GM19397 (cell line): ENCODE results near the gene ABCB6.

Experiments used
- ATAC-seq: cut with Tn5 transposase; IDR thresholded peaks from one replicate; pipeline ENCODE4 v1.9.1; 2021; ENCODE audit warnings: mild to moderate bottlenecking, moderate library complexity; ENCODE audit not compliant: unreplicated experiment

Gene ABCB6

DNA sequence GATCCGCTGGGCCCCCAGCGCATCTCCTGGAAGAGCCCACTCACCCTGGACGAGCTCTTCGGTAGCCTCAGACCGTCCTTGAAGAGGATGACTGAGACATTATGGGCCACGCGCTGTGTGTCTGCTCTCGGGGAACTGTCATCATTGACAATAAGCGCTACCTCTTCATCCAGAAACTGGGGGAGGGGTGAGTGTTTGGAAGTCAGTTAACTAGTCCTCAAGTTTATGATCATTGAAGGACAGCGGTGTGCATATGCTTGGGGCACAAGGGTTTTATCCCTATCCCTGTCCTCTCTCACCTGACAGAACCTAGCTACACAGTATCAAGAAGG, 27.1 kb upstream of the ABCB6 start:
- no peak for ATAC-seq

GRCh38 chr2:219245148-219245898, 26.6 kb upstream of the ABCB6 start, which contains the start of the genes GLB1L and STK16:
GLB1L (minus strand) TSS chr2:219245444; CDS start chr2:219243573, 1,871 bp downstream.
STK16 (plus strand) TSS chr2:219245479; CDS start chr2:219246000, 521 bp downstream.
- peak; percentile 65 for ATAC-seq

- ATAC-seq: no peak
Measured at GRCh38 chr2:219244789-219245147, 26.0 kb upstream of the ABCB6 start.

GRCh38 chr2:219243291-219243761, 24.6 kb upstream of the ABCB6 start:
- ATAC-seq: no peak

- no peak for ATAC-seq
Measured at GRCh38 chr2:219234331-219234730, 15.6 kb upstream of the ABCB6 start.

GRCh38 chr2:219230059-219230540, 11.3 kb upstream of the ABCB6 start:
- no peak for ATAC-seq

DNA sequence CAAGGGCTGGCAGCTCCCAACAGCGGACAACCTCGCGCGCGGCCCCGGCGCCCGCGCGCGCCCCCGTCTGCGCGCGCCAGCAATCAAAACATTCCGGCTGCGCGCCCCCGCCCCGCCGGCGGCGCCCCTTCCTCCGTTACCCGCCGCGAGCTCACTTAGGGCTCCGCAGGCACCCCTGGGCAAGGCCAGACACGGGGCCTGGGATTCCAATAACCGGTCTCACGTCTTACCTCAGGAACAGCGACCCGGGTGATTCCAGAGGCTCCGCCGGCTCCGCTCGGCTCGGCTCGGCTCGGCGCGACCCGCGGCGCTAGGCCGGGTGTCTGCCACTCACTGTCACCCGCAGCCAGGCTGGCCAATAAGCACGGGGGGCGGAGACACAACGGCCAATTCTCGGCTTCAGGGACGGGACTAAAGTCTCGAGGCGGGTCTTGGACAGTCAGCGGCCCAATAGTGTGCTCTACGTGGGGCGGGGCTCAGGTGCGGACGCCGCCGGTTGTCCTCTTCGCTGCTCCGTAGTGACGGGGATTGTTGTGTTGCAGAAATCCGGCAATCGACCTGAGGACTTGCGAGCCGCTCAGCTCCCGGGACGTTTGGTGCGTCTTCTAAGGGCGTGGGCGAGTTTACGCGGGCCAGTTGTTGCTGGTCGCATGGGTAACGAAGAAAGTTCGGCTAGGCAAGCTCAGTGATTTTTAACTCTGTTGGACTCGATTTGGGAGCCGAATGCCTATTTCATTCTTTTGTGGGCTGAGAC, 10.7 kb upstream of the ABCB6 start, which contains the start of the genes ANKZF1 and ATG9A:
ANKZF1 (plus strand) TSS at position 502 of the 754 bp plus-strand sequence. CDS start 452 bp downstream, outside the sequence.
ATG9A (minus strand) TSS at position 332 of the 754 bp plus-strand sequence. CDS start 1,612 bp downstream, outside the sequence.
- peak; percentile 97 for ATAC-seq

GRCh38 chr2:219228911-219229304, 10.2 kb upstream of the ABCB6 start:
- peak; percentile 20 for ATAC-seq

GRCh38 chr2:219228041-219228910, 9.5 kb upstream of the ABCB6 start:
- no peak for ATAC-seq

DNA sequence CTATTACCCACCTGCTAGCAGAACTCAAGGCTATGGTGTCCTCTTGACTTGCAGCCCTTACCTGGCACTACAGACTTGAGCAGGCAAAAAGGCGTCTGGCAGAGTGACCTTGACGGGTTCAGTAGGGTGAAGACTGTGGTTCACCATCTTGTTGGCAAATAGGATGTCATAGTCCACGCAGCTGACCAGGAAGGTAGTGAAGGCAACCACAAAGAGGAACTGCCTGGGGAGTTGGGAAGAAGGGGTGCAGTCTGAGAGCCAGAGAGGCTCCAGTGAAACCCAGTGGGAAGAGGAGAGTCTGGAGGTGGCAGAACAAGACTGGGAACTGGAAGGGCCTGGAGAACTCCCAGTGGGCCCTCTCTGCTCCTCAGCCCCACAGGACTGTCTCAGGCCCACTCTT, 6.6 kb upstream of the ABCB6 start:
- no peak for ATAC-seq

DNA sequence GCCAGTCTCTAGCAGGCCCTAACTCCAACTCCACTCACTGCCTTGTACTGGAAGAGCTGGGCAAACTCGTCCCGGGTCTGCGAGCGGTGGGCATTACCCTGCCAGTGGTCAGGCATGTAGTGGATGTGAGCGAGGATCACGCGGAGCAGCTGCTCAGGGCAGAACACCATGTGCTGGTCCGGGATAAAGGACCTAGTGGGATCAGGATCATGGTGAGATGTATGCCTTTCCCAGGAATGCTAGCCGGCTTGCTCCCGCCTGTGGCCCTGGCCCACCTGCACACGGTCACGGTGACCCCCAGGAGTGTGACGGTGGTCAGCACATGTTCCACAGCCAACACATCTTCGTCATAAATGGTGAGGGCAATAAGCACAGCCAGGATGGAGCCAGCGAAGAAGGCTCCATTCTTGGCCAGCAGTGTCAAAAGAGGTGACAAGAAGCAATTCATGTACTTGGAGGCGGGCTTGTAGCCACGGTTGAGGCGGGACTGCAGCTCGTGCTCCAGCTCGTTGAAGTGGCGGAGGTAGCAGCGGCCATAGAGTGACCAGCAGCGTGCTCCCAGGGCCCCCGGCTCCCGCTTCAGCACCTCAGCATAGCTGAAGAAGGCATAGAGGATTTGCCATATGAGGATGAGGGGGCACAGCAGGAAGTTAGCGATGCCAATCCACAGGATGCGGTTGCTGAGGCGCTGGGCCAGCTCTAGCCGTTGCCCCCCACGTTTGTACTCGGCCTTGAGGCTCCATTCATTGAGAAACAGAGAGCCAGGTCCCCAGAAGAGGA, 5.3 kb upstream of the ABCB6 start:
- no peak for ATAC-seq

DNA sequence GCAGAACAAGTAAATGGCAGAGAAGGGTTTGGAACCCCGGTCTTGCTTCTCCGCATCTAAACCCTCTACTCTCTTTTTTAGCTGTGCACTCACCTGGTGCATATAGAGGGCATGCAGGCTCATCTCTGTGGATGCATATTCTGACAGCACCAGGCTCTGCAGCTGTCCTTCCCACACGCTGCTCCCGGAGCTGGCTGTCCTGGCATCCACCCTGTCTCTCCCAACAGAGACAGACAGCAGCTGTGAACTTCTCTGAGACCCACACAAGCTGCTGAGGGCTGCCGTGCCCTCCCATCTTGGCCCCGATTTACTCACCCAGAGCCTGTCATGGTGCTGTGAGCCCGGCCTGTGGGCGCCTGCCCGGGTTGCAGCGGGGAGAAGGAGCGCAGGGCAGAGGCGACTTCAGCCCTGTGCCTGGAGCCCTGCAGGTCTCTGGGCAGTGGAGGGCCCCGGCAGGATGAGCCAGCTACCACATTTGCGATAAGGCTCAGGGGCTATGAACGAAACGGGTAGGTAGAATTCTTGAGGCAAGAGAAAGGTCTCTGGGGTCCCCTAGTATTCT, 3.3 kb upstream of the ABCB6 start:
- ATAC-seq: no peak

DNA sequence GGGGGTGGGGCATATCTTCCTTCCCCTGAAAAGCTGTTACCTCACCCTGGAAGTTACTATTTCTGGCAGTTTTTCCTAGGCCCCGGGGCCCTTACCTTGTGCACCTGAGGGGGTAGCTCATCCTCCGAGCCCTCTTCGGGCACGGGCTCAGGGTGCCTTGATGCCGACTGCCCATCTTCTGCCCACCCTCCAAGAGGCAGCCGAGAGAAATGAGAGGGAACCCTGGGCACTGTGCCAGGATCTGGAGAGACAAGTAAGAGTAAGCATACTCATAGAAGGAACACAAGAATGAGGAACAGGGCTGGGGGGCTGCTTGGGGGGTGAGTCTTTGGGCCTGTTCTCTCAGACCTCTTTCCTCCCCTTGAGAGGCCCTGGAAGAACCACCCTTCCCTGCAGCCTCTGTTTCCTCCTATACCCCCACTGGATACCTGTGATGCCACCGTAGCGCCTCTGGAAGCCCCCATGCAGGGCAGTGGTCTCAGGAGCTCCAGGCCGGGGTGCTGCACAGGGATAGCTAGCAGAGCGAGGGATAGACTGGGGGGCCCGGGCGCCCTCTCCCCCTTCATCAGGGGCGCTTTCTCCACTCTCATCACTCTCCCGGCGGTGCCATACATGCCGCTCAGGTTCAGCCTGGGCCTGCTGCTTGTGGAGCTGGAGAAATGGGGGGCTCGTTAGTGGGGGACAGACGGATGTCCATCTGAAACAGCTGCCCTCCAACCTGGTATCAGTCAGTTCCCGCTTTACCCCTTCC, 2.1 kb upstream of the ABCB6 start:
- no peak for ATAC-seq

DNA sequence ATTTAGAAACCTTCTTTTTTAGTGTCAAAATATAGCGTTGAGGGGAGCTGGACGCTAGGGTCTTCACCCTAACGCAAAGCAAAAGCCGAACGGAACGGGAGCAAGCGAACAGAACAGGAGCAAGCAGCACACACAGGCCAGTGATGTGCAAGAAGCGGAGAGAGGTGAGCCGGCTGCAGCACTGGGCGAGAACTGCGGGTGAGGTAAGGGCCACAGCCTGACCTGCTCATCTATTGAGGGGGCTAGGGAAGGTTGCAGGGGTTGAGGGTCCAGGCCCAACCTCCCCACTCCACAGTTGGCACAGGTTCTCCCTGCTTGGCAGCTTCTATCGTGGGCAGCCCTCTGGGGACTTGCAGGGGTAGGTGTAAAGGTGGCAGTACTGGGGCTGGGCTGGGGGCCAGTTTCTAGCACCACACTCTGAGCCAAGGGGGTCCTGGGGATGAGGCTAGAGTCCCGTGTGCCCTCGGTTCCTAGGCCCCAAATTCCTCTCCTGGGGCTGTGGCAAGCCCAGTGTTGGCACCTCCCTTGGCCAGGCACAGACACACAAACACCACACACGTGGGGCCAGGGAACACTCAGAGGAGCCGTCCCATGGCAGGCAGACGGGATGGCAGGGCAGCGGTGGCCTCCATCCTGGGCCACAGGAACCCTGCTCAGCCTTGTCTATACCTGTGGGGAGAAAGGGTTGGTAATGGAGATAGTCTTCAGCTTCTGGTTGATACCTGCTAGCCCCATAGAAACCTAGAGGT, 1.2 kb upstream of the ABCB6 start:
- ATAC-seq: no peak

DNA sequence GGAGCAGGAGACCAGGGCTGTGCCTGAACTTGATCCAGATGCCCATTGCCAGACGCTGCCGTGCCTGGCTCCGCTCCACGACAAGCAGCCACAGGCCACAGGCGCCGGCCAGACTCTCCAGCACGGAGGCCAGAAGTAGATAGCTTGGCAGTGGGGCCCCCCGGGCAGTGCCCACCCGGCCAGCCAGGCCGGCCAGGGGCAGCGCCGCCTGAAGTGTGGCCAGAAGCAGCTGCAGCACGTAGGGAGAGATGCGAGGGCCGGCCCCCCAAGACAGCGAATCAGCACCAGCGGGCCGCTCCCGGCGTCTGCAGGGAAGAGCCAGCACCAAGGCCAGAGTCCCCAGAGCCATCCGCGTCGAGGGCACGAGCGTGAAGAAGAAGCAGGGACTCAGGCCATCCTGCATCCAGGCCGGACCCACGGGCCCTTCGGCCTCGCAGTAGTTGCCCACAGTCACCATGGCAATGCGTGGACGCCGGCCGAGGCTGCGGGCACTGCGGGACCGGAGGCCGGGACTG, 484 bp downstream of the ABCB6 start:
- ATAC-seq: peak; percentile 24

GRCh38 chr2:219216535-219216915, 2.2 kb downstream of the ABCB6 start:
- ATAC-seq: no peak

- ATAC-seq: no peak
Measured at GRCh38 chr2:219215871-219216534, 2.8 kb downstream of the ABCB6 start.

DNA sequence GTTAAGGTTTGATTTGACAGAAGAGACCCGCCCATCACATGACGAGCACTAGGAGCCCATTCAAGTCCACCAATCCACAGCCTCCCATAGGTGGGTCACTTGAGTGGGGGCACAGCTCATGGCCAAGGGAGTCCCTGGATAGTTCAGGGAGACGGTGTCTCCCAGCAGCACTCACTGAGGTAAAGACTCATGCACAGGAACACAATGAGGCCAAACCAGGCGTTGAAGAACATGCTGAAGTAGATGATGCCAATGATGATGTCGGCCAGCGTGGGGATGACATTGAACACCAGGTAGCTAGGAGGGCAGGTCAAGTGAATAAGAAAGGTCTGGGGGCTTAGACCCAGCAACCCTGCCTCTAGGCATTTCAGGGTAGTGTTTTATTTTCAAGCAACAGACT, 4.0 kb downstream of the ABCB6 start:
- ATAC-seq: no peak
